Sigmoid colon (tissue), 7 donors: ENCODE measurements around the gene FBXO9. TPM values are rescaled to one million over a fixed set of nuclear protein-coding genes. Genes with fewer than 3 reads are reported as not detected.

ENCODE experiments used
- DNase-seq: peaks from one replicate; pipeline ENCODE4 v3.0.0-alpha.2; 2019
- H3K27ac ChIP-seq, 4 donors: fragments of 200-600 bp; sonication (generic); one replicate each; pipeline ENCODE4 v1.5.1; 2016 to 2019; ENCODE audit warnings: mild to moderate bottlenecking in 1 of 4
- H3K27me3 ChIP-seq, 3 donors: fragments of 200-600 bp; sonication (generic); one replicate each; pipeline ENCODE4 v1.5.1; 2019; ENCODE audit warnings: mild to moderate bottlenecking in 1 of 3
- H3K36me3 ChIP-seq, 4 donors: fragments of 200-600 bp; sonication (generic); one replicate each; pipeline ENCODE4 v1.5.1; 2016 to 2019
- H3K4me1 ChIP-seq, 4 donors: fragments of 200-600 bp; sonication (generic); one replicate each; pipeline ENCODE4 v1.5.1; 2017 to 2019
- H3K4me3 ChIP-seq, 4 donors: fragments of 200-600 bp; sonication (generic); one replicate each; pipeline ENCODE4 v1.5.1; 2017 to 2019; ENCODE audit warnings: mild to moderate bottlenecking in 2 of 4, moderate library complexity in 1 of 4
- H3K9me3 ChIP-seq, 4 donors: fragments of 200-600 bp in 3 of 4; sonication (generic) in 3 of 4; one replicate each; pipeline versions ENCODE4 v1.5.1 to v1.6.1; 2013 to 2019
- EP300 ChIP-seq, 4 donors: sonication (generic); formaldehyde crosslinking; IDR thresholded peaks; one replicate each; pipeline ENCODE4 v1.6.1; 2017; ENCODE audit warnings: antibody characterized with exemption in 4 of 4
- POLR2A ChIP-seq, 2 donors: fragments of 450-650 bp; IDR thresholded peaks; one replicate each; pipeline ENCODE4 v1.6.1; 2016; ENCODE audit warnings: antibody characterized with exemption in 2 of 2, mild to moderate bottlenecking in 2 of 2, moderate library complexity in 2 of 2
- POLR2AphosphoS5 ChIP-seq, 4 donors: sonication (generic); formaldehyde crosslinking; IDR thresholded peaks; one replicate each; pipeline ENCODE4 v1.6.1; 2017; ENCODE audit warnings: antibody characterized with exemption in 4 of 4
- WGBS, 2 donors: extraction: QIAGEN DNeasy Blood & Tissue Kit; methylation state at CpG; one replicate each; pipeline ENCODE4 v1.1.7; 2013; 5-methylcytosine and 5-hydroxymethylcytosine counted together
- intact Hi-C: fragments of 100-400 bp; cut with DNase I; formaldehyde crosslinking; loops from one replicate; pipeline ENCODE4 v1.15.1; 2023
- polyA plus RNA-seq, 3 donors: library from polyadenylated mRNA; stranded (reverse); fragments of 200-250 nt; gene quantifications; one replicate each; pipeline ENCODE4 v1.2.3, GENCODE V29; 2013
- total RNA-seq, 4 donors: library from RNA; depleted of rRNA; stranded (reverse); fragments of >200 nt; gene quantifications; one replicate each; pipeline ENCODE4 v1.1.0, GENCODE V29; 2016
- TF ChIP-seq, protein P1 (sequence below), 4 experiments: fragments of 450-650 bp in 3 of 4; fragments of 200-600 bp in 1 of 4; IDR thresholded peaks; one replicate each; pipeline ENCODE4 v1.5.1; 2016 to 2019; ENCODE audit warnings: antibody characterized with exemption in 4 of 4, mild to moderate bottlenecking in 3 of 4, moderate library complexity in 2 of 4
- donor health status: healthy with polysubstance abuse.
- donor health status: Bipolar disorder and iron deficiency.
- donor health status: healthy.

The FBXO9 gene
- total and polyA plus RNA-seq, 7 donors = 22.4 to 63.1 (median 41.9) TPM

DNA sequence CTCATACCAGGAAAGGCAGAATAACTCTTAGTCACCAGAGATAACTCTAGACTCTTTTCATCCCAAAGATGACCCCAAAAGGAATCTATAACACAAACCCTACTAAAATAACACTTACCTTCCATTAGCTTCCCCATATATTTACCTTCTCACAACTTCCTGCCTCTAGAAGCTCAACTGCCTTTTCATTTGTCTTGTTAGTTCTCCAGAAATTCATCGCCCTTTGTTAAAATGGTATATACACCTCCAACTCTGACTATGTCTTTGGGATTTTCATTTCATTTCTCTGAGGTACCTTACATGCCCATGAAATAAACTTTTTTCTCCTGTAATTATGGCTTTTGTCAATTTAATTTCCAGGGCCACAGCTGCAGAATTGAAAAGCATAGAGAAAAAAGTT lies 49.9 kb downstream of the FBXO9 start:
- intact Hi-C loops = no loop called here
- no peaks in the 10 kb centered on the region for H3K36me3 ChIP-seq
- peak overlapping the region in 1 of 4 donors; percentile 37 for H3K27ac ChIP-seq
- TF ChIP-seq POLR2AphosphoS5 (IDR thresholded peaks at IDR 0.05) (no peak), EP300 (IDR thresholded peaks at IDR 0.05) (no peak), POLR2A (IDR thresholded peaks at IDR 0.05) (no peak)
- TF ChIP-seq, protein P1, sequence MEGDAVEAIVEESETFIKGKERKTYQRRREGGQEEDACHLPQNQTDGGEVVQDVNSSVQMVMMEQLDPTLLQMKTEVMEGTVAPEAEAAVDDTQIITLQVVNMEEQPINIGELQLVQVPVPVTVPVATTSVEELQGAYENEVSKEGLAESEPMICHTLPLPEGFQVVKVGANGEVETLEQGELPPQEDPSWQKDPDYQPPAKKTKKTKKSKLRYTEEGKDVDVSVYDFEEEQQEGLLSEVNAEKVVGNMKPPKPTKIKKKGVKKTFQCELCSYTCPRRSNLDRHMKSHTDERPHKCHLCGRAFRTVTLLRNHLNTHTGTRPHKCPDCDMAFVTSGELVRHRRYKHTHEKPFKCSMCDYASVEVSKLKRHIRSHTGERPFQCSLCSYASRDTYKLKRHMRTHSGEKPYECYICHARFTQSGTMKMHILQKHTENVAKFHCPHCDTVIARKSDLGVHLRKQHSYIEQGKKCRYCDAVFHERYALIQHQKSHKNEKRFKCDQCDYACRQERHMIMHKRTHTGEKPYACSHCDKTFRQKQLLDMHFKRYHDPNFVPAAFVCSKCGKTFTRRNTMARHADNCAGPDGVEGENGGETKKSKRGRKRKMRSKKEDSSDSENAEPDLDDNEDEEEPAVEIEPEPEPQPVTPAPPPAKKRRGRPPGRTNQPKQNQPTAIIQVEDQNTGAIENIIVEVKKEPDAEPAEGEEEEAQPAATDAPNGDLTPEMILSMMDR (IDR thresholded peaks at IDR 0.05) = no peak
- H3K9me3 ChIP-seq = no peaks in the 10 kb centered on the region
- no peak for DNase-seq
- no peaks in the 10 kb centered on the region for H3K27me3 ChIP-seq
- H3K4me3 ChIP-seq = no peak overlapping the region
- 97% methylated on average over 1 of the region's 1 CpG for WGBS, 2 donors
- peaks cover 0 to 40% (median 39%) of the 10 kb centered on the region in 4 donors for H3K4me1 ChIP-seq

- no peak overlapping the region for H3K27ac ChIP-seq
- no peak for TF ChIP-seq EP300 (IDR thresholded peaks at IDR 0.05)
- no peak for TF ChIP-seq POLR2AphosphoS5 (IDR thresholded peaks at IDR 0.05)
- TF ChIP-seq, protein P1 (IDR thresholded peaks at IDR 0.05) = no peak
- TF ChIP-seq POLR2A (IDR thresholded peaks at IDR 0.05) = no peak
- H3K36me3 ChIP-seq = no peaks in the 10 kb centered on the region
- 92 to 94% methylated on average over 2 of the region's 2 CpGs for WGBS, 2 donors
- intact Hi-C loops = no loop called here
- peaks cover 0 to 46% (median 43%) of the 10 kb centered on the region in 4 donors for H3K4me1 ChIP-seq
- H3K4me3 ChIP-seq = no peak overlapping the region
- no peak for DNase-seq
- no peaks in the 10 kb centered on the region for H3K9me3 ChIP-seq
- no peaks in the 10 kb centered on the region for H3K27me3 ChIP-seq
These were observed 50.5 kb downstream of the FBXO9 start for GRCh38 chr6:53115741-53116140.

DNA sequence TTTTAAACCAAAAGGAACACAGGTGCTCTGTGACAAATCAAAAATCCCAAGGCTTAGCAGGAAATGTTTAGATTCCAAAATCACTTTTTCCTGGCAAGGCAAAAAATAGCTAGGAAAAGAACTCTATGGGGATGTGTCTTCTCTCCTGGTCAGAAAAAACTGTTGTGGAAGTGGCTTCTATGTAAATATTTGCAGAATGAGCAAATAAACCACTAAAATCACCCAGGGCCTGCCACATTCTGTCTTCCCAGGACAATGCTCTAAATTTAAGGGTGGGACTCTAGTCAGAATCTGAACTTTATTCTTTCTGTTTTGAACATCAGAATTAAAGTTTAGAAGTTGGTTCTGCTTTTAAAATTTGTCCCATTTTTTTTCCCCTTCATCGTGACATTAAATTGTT lies 54.1 kb downstream of the FBXO9 start:
- H3K27me3 ChIP-seq = no peaks in the 10 kb centered on the region
- intact Hi-C loops = no loop called here
- H3K9me3 ChIP-seq = no peaks in the 10 kb centered on the region
- DNase-seq = no peak
- 74 to 78% methylated on average over 1 of the region's 1 CpG for WGBS, 2 donors
- peaks cover 0 to 25% (median 23%) of the 10 kb centered on the region in 4 donors for H3K4me1 ChIP-seq
- H3K27ac ChIP-seq = peak overlapping the region; percentile 31 to 56 (median 50)
- H3K36me3 ChIP-seq = no peaks in the 10 kb centered on the region
- no peak for TF ChIP-seq POLR2AphosphoS5 (IDR thresholded peaks at IDR 0.05)
- no peak for TF ChIP-seq EP300 (IDR thresholded peaks at IDR 0.05)
- TF ChIP-seq POLR2A (IDR thresholded peaks at IDR 0.05) = no peak
- TF ChIP-seq, protein P1 (IDR thresholded peaks at IDR 0.05) = no peak
- no peak overlapping the region for H3K4me3 ChIP-seq

- TF ChIP-seq, protein P1 (IDR thresholded peaks at IDR 0.05) = no peak
- TF ChIP-seq POLR2A (IDR thresholded peaks at IDR 0.05) (no peak), EP300 (IDR thresholded peaks at IDR 0.05) (no peak)
- Histone ChIP-seq H3K4me1 (peaks cover 0 to 24% (median 22%) of the 10 kb centered on the region in 4 donors), H3K9me3 (no peaks in the 10 kb centered on the region), H3K27me3 (no peaks in the 10 kb centered on the region), H3K27ac (peak overlapping the region; percentile 31 to 56 (median 50)), H3K4me3 (no peak overlapping the region), H3K36me3 (no peaks in the 10 kb centered on the region)
- intact Hi-C loops = no loop called here
- no peak for DNase-seq
- 25 to 63% methylated on average over 4 of the region's 4 CpGs for WGBS, 2 donors
These were observed 54.7 kb downstream of the FBXO9 start for GRCh38 chr6:53119772-53120409.
